Measurements from ENCODE around the gene ATG9A. TPM values are rescaled to one million over a fixed set of nuclear protein-coding genes. Genes with fewer than 3 reads are reported as not detected.
"Not testable (repeated sequence)": the region's sequence is repeated elsewhere in the genome, so short reads cannot be mapped to it uniquely, and the experiment has no call there.

The ATG9A gene
- total RNA-seq, 1 experiment from 2014 or later: 32.5 TPM

DNA sequence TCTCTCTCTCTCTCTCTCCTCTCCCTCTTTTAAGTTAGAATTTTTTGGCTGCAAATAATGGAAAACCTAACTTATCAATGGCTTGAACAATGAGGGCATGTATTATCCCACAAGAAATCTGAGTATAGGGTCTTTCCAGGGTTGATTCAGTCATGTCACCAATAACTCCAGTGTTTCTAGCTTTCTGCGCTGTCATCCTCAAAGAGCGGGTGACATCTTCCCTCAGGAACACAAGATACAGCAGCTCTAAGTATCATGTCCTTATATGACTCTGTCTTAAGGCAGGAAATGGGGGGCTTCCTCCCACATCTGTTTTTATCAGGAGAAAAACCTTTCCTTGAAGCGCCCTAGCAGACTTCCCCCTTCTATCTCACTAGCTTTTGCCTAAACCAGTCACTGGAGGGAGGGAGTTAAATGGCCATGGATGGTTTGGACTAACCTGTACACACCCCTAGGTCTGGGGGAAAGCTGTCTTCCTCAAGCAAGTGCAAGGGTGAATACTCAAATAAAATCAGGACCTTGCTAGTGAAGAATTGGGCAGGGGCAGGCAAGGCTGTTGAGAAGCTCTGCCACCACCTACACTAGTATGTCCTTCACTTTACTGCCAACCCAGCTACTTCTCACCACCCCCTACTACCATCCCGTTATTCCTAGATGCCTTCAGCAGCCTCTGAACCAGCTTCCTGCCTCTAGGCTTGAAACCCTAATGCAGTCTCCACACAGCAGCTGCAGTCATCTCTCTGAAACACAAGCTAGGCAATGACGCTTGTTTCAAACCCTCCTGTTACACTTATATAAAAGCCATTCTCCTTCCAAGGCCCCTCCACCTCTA, 31.8 kb upstream of the ATG9A start:
- Histone ChIP-seq H3K4me3 (ENCODE audit: insufficient read depth, low read depth, low read length) (no peak overlapping the region), H3K27me3 (ENCODE audit: control insufficient read depth, insufficient read depth, low read length) (peaks cover 10% of the 10 kb centered on the region), H3K36me3 (replicated peaks; ENCODE audit: control insufficient read depth, insufficient read depth, low read length) (no peaks in the 10 kb centered on the region)
- no peak for DNase-seq

DNA sequence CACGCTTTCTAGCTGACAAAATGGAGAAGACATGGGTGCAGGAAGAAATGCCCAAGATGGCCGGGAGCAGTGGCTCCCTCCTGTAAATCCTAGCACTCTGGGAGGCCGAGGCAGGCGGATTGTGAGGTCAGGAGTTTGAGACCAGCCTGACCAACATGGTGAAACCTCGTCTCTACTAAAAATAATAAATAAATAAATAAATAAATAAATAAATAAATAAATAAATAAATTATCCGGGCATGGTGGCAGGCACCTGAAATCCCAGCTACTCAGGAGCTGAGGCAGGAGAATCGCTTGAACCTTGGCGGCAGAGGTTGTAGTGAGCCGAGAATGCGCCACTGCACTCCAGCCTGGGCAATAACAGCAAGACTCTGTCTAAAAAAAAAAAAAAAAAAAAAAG, 29.5 kb upstream of the ATG9A start:
- not testable (repeated sequence) for DNase-seq; H3K4me3 ChIP-seq (ENCODE audit: insufficient read depth, low read depth, low read length); H3K36me3 ChIP-seq (replicated peaks; ENCODE audit: control insufficient read depth, insufficient read depth, low read length)
- H3K27me3 ChIP-seq (ENCODE audit: control insufficient read depth, insufficient read depth, low read length): peaks cover 33% of the 10 kb centered on the region

DNA sequence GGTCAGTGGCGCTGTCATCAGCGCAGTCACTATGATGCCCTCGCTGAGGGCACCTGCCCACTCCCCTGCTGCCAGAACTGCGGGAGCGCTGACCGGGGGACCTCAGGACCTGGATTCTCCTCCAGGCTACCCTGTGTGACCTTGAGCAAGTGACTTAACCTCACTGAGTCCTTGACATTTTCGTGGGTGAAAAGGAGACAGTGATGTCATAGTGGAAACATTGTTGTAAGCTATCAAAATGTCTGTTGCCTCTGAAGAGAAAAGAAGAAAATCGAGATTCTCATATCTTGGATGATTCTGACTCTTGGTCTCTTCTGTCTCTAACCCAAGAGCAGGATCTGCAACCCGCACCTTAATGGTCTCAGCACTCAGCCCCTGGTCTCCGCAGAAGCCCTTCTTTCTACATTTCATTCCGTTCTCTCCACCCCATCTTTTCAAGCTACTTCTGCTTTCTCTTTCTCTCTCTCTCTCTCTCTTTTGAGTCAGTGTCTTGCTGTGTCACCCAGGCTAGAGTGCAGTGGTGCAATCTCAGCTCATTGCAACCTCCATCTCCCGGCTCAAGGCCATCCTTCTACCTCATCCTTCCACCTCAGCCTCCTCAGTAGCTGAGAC, 25.3 kb upstream of the ATG9A start:
- peak overlapping the region; percentile 43; the same call in 1 of the 2 replicates for H3K4me3 ChIP-seq (ENCODE audit: insufficient read depth, low read depth, low read length)
- peak; percentile 43 for DNase-seq
- H3K36me3 ChIP-seq (replicated peaks; ENCODE audit: control insufficient read depth, insufficient read depth, low read length): peaks cover 1% of the 10 kb centered on the region
- H3K27me3 ChIP-seq (ENCODE audit: control insufficient read depth, insufficient read depth, low read length): peaks cover 47% of the 10 kb centered on the region

DNA sequence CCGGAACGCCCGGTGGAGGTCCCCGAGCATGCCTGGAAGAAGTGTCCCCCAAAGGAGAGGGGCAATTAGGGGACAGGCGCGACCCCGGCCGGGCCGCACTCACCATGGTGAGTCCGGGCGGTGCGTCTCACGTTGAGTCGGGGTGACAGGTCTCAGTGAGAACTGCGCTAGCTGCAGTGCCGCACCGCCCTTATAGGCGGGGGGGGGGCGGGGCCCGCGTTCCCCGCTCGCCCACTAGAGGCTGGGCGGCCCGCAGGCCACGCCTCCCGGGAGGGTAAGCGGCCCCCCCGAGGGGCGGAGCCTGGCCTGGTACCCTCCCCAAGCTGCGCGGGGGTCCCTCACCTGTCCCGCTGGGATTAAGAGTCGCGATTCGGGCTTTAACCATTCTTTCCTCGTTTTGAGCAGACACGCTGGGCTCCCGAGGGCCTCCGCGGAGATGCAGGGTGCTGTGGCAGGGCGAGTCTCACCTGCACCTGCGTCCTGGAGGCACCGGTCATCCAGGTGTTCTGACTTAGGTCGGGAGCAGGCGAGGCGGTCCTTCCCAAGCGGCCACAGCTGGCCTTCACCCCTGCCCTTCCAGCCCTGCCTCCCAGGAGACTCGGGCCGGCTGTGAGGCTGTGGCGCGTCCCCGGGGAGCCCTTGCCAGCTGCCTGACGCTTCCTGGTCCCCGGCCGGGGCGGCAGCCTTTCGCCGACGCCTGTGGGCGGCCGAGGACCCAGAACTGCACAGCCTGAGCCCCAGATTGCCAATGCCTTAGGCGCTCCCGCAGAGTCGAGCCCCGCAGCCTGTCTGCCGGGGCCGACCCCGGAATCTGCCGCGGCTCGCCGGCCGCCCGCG, 24.5 kb upstream of the ATG9A start, which contains the start of gene TUBA4A:
TUBA4A (minus strand) TSS at position 166 of the 837 bp plus-strand sequence; CDS start at position 106, 60 bp downstream.
- DNase-seq: peak; percentile 100
- peak within 1 kb of the TSS; percentile 43 for H3K4me3 ChIP-seq (ENCODE audit: insufficient read depth, low read depth, low read length)
- peaks cover 2% of the 10 kb centered on the region for H3K36me3 ChIP-seq (replicated peaks; ENCODE audit: control insufficient read depth, insufficient read depth, low read length)
- H3K27me3 ChIP-seq (ENCODE audit: control insufficient read depth, insufficient read depth, low read length): peaks cover 46% of the 10 kb centered on the region

DNA sequence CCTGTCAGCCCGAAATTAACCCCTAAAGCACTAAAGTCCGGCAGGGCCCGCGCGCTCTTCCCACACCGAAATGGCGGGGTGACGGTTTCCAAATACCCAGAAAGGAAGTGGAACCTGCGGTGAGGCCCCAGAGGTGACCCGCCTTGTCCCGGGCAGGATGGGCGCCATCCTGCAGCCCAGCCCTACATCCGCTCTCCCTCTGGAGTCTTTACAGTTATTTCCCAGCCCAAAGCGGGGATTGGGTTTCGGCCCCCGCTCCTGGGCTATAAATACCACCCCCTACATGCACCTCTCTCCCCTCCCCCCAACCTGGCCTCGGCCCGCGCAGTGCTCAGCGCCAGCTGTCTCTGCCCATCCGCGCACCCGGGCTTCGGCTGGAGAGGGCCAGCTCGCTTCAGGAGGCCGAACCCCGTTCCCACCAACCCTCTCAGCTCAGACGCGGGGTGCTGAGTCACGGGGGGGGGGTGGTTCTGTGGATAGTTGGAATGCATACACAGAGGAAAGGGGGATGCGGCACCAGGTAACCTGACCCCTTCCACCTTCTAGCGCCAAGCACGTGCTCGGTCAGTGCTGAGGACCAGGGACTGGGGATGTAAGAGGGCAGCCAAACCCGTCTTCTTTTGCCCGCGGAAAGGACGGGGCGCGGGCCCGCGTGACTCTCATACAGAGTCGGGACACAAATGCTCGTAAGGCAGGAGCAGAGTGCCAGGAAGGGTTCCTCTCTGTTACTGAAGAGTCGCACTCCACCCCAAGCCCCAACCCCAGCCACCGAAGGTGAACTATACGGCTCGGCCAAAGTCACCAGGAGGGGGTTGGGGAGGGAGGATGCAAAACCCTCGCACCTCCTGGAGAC, 23.7 kb upstream of the ATG9A start, which contains the start of gene TUBA4B:
TUBA4B (plus strand) TSS at position 344 of the 853 bp plus-strand sequence; CDS start at position 509, 165 bp downstream.
- Histone ChIP-seq H3K4me3 (ENCODE audit: insufficient read depth, low read depth, low read length) (peak within 1 kb of the TSS; percentile 43), H3K36me3 (replicated peaks; ENCODE audit: control insufficient read depth, insufficient read depth, low read length) (peaks cover 3% of the 10 kb centered on the region), H3K27me3 (ENCODE audit: control insufficient read depth, insufficient read depth, low read length) (peaks cover 46% of the 10 kb centered on the region)
- DNase-seq: peak; percentile 89

DNA sequence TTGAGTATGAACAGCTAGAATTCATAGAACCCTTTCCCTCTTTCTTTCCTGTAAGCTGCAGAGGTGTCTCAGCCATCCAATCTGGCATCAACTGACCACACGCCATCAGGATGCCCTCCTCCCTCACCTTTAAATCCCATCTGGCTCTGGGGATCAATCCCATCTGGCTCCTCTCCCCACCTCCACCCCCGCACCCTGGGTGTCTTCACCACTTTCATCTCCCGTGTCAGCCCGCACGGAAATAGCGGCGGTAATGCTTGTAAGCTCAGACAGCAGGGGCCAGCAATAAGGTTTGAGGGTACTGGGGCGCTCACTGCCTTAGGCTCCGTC, 23.1 kb upstream of the ATG9A start:
- Histone ChIP-seq H3K4me3 (ENCODE audit: insufficient read depth, low read depth, low read length) (peak overlapping the region; percentile 41), H3K27me3 (ENCODE audit: control insufficient read depth, insufficient read depth, low read length) (peaks cover 46% of the 10 kb centered on the region), H3K36me3 (replicated peaks; ENCODE audit: control insufficient read depth, insufficient read depth, low read length) (peaks cover 5% of the 10 kb centered on the region)
- peak; percentile 56 for DNase-seq

DNA sequence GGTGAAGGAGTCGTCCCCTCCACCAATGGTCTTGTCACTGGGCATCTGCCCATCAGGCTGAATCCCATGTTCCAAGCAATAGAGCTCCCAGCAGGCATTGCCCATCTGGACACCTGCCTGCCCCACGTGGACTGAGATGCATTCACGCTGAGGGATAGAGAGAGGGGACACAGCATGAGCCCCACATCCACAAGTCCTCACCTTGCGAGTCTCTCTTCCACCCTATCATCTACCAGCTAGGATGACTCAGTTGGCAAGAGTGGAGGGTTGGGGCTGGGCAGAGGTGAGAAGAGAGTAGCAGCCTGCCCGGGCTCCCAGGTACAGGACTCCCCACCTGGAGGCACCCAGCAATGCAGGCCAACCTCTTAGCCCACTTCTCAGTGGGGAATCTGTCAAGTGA, 22.6 kb upstream of the ATG9A start:
- H3K27me3 ChIP-seq (ENCODE audit: control insufficient read depth, insufficient read depth, low read length): peaks cover 46% of the 10 kb centered on the region
- DNase-seq: no peak
- peaks cover 6% of the 10 kb centered on the region for H3K36me3 ChIP-seq (replicated peaks; ENCODE audit: control insufficient read depth, insufficient read depth, low read length)
- no peak overlapping the region for H3K4me3 ChIP-seq (ENCODE audit: insufficient read depth, low read depth, low read length)

DNA sequence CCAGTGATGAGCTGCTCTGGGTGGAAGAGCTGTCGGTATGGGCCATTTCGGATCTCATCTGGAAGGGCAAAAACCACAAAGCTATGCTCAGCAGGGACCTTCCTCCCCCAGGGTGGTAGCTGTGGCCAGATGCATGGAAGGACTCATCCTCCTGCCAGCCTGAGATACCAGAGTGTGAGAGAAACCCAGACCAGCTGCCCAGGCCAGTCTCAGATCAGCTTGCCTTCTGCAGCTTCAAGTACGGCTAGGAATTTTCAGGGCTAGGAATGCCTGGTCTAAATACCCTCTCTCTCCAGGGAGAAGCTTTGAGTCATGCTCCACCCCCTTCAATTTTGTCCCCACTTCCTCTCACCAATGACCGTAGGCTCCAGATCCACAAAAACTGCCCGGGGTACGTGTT, 22.2 kb upstream of the ATG9A start:
- Histone ChIP-seq H3K4me3 (ENCODE audit: insufficient read depth, low read depth, low read length) (no peak overlapping the region), H3K27me3 (ENCODE audit: control insufficient read depth, insufficient read depth, low read length) (peaks cover 44% of the 10 kb centered on the region), H3K36me3 (replicated peaks; ENCODE audit: control insufficient read depth, insufficient read depth, low read length) (peaks cover 6% of the 10 kb centered on the region)
- DNase-seq: no peak

DNA sequence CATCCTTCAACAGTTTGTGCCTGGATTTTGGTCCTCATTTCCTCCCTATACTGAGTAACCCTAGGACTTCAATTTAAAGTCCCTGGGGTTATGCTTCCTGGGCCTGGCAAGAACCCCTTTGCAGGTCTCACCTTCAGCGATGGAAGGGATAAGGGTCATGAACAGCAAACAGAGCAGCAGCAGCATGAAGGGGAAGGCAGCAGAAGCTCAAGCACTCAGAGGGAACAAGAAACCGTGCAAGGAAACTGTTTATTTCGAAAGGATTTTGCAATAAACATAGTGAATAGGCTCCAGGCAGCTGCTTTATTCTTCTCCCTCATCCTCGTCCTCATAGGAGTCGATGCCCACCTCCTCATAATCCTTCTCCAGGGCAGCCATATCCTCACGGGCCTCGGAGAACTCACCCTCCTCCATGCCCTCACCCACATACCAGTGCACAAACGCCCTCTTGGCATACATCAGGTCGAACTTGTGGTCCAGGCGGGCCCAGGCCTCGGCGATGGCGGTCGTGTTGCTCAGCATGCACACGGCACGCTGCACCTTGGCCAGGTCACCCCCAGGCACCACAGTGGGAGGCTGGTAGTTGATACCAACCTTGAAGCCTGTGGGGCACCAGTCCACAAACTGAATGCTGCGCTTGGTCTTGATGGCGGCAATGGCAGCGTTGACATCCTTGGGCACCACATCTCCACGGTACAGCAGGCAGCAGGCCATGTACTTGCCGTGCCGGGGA, 20.8 kb upstream of the ATG9A start:
- H3K36me3 ChIP-seq (replicated peaks; ENCODE audit: control insufficient read depth, insufficient read depth, low read length): peaks cover 6% of the 10 kb centered on the region
- peaks cover 30% of the 10 kb centered on the region for H3K27me3 ChIP-seq (ENCODE audit: control insufficient read depth, insufficient read depth, low read length)
- no peak overlapping the region for H3K4me3 ChIP-seq (ENCODE audit: insufficient read depth, low read depth, low read length)
- DNase-seq: no peak

DNA sequence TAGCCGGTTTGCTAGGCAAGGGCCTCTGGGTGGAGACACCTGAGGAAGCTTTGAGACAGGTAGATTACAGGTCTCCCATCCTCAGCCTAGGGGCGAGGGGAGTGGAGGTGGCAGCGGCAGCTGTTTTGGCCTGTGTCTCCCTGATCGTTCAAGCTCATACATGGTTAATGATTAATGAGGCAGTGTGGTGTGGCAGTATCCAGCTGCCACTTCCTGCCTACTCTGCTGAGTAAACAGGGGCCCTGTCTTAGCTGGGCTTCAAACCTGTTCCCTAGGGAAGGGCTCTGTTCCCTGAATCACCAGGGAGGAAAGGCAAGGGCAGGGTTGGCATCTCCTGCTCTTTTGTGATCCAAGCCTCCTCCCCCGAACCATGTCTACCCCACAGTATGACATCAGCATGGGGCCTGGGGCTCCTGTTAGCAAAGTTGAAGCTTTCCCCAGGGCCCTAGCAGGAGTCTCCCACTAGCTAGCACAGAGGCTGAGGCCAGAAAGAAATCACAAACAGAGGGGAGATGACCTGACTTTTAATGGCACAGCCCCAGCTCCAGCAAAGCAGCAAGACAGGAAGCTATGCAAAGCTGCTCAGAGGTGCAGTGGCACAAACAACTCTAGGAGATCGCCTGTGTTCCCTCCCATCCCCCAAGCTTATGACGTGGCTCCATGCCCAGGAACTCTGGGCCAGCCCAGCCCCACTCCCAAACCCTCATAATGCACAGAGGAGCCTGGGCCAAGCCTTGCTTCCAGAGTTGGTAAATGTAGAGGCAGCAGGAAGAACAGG, 20.0 kb upstream of the ATG9A start:
- peaks cover 6% of the 10 kb centered on the region for H3K36me3 ChIP-seq (replicated peaks; ENCODE audit: control insufficient read depth, insufficient read depth, low read length)
- DNase-seq: no peak
- H3K4me3 ChIP-seq (ENCODE audit: insufficient read depth, low read depth, low read length): no peak overlapping the region
- H3K27me3 ChIP-seq (ENCODE audit: control insufficient read depth, insufficient read depth, low read length): peaks cover 22% of the 10 kb centered on the region

DNA sequence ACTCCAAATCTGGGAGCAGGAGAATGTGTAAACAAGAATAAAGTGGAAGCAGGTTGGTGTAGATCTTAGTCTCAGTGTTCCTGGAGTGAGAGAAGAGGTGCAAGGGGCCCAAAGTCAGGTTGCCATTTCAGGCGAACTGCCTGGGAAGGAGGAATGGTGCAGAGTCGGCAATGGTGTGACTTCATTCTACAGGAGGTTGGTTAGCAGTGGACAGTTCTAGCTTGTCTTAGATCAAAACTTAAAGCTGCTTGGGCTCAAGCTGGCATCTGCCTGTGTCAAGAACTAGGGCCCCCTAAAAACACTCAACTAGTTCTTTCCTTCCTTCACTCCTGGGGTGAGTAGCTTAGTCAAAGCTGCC, 19.4 kb upstream of the ATG9A start:
- no peak for DNase-seq
- Histone ChIP-seq H3K4me3 (ENCODE audit: insufficient read depth, low read depth, low read length) (no peak overlapping the region), H3K36me3 (replicated peaks; ENCODE audit: control insufficient read depth, insufficient read depth, low read length) (peaks cover 6% of the 10 kb centered on the region), H3K27me3 (ENCODE audit: control insufficient read depth, insufficient read depth, low read length) (peaks cover 16% of the 10 kb centered on the region)

DNA sequence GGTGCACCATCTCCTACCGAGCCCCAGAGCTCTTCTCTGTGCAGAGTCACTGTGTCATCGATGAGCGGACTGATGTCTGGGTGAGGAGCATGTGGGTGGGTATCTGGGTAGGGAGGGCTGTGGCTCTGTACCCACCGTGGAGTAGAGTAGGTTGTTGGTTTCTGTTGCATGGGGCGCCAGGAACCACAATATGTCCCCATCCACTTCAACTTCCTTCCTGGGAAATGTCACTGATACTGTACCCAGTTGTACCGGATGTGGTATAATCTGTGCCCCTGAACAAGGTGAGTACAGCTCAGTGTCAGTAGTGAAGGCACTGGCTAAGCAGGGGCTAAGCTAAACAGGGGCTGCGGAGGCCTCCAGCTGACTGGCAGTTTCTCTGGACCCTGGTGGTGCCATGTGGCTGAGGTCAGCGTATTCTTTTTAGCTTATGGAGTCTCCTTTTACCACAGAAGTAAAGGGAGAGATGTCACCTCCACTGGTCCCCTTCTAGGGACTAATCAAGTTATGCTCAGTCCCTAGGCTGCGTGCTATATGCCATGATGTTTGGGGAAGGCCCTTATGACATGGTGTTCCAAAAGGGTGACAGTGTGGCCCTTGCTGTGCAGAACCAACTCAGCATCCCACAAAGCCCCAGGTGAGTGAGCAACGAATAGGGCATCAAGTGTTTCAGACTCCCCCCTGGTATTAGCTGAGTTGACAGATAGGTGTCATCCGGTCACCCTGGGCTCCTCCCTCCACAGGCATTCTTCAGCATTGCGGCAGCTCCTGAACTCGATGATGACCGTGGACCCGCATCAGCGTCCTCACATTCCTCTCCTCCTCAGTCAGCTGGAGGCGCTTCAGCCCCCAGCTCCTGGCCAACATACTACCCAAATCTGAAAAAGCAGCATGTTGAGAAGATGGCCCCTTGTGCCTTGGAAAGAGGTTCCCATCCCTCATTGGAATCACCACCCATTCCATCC, 18.5 kb upstream of the ATG9A start:
- peaks cover 6% of the 10 kb centered on the region for H3K36me3 ChIP-seq (replicated peaks; ENCODE audit: control insufficient read depth, insufficient read depth, low read length)
- DNase-seq: no peak
- H3K4me3 ChIP-seq (ENCODE audit: insufficient read depth, low read depth, low read length): no peak overlapping the region
- H3K27me3 ChIP-seq (ENCODE audit: control insufficient read depth, insufficient read depth, low read length): peaks cover 9% of the 10 kb centered on the region

Measured in H7 (cell line).